NCI-H2081 (cell line): ENCODE data around the gene PPP1R1C.

Experiments used
- DNase-seq, 2 experiments: peaks; one replicate each; lab custom pipeline; 2025; lab: John Stamatoyannopoulos, UW

The PPP1R1C gene

GRCh38 chr2:181972431-181973170 is 13.1 kb upstream of the PPP1R1C start:
- no peak for DNase-seq

GRCh38 chr2:181973171-181973783 is 12.4 kb upstream of the PPP1R1C start:
- DNase-seq = no peak

GRCh38 chr2:181977661-181978350 is 7.8 kb upstream of the PPP1R1C start:
- no peak for DNase-seq

- no peak for DNase-seq
These were observed 7.1 kb upstream of the PPP1R1C start for GRCh38 chr2:181978351-181979150.

GRCh38 chr2:181984060-181984459 is 1.6 kb upstream of the PPP1R1C start:
- no peak for DNase-seq

GRCh38 chr2:181984814-181985631 is 630 bp upstream of the PPP1R1C start:
- DNase-seq = no peak

- no peak for DNase-seq
These were observed 2.7 kb downstream of the PPP1R1C start for GRCh38 chr2:181988154-181988924.

- no peak for DNase-seq
These were observed 3.4 kb downstream of the PPP1R1C start for GRCh38 chr2:181989099-181989498.

GRCh38 chr2:181991171-181991885 is 5.7 kb downstream of the PPP1R1C start:
- DNase-seq = no peak

- no peak for DNase-seq
These were observed 7.1 kb downstream of the PPP1R1C start for GRCh38 chr2:181992776-181993175.

- no peak for DNase-seq
These were observed 9.6 kb downstream of the PPP1R1C start for GRCh38 chr2:181995289-181995688.

GRCh38 chr2:181998041-181998835 is 12.6 kb downstream of the PPP1R1C start:
- peak; percentile 80 to 96 for DNase-seq

- DNase-seq = peak; percentile 24 to 69
These were observed 13.4 kb downstream of the PPP1R1C start for GRCh38 chr2:181998891-181999654.

GRCh38 chr2:181999911-182000310 is 14.3 kb downstream of the PPP1R1C start:
- DNase-seq = no peak

- no peak for DNase-seq
These were observed 19.4 kb downstream of the PPP1R1C start for GRCh38 chr2:182004945-182005520.

GRCh38 chr2:182006595-182007341 is 21.1 kb downstream of the PPP1R1C start:
- DNase-seq = no peak

- no peak for DNase-seq
These were observed 28.6 kb downstream of the PPP1R1C start for GRCh38 chr2:182014284-182014683.
